Osteocyte (in vitro differentiated cells): ENCODE measurements around the gene MST1. TPM values are rescaled to one million over a fixed set of nuclear protein-coding genes. Genes with fewer than 3 reads are reported as not detected.

ENCODE experiments used
- DNase-seq: peaks from one replicate; pipeline ENCODE4 v3.0.0; 2021; ENCODE audit warnings: mixed read lengths; ENCODE audit not compliant: unreplicated experiment; ENCODE audit errors: extremely low spot score
- H3K27ac Mint-ChIP-seq: one replicate; pipeline ENCODE4 v1.8.0; 2021; ENCODE audit warnings: mild to moderate bottlenecking, mixed read lengths; ENCODE audit not compliant: unreplicated experiment
- H3K27me3 Mint-ChIP-seq: one replicate; pipeline ENCODE4 v1.8.0; 2021; ENCODE audit warnings: mixed read lengths; ENCODE audit not compliant: unreplicated experiment
- H3K36me3 Mint-ChIP-seq: one replicate; pipeline ENCODE4 v1.8.0; 2021; ENCODE audit warnings: mixed read lengths; ENCODE audit not compliant: unreplicated experiment
- H3K4me1 Mint-ChIP-seq: one replicate; pipeline ENCODE4 v1.8.0; 2021; ENCODE audit warnings: mixed read lengths; ENCODE audit not compliant: unreplicated experiment
- H3K4me3 Mint-ChIP-seq: one replicate; pipeline ENCODE4 v1.8.0; 2021; ENCODE audit warnings: mild to moderate bottlenecking, moderate library complexity, mixed read lengths; ENCODE audit not compliant: unreplicated experiment
- H3K9me3 Mint-ChIP-seq: one replicate; pipeline ENCODE4 v1.8.0; 2021; ENCODE audit warnings: mixed read lengths; ENCODE audit not compliant: unreplicated experiment
- CTCF ChIP-seq: fragments of 200-600 bp; sonication (generic); IDR thresholded peaks from 2 replicates; pipeline ENCODE4 v1.5.0; 2021; ENCODE audit warnings: antibody characterized with exemption, mild to moderate bottlenecking, moderate library complexity
- total RNA-seq: library from RNA; stranded (reverse); gene quantifications from 2 replicates; pipeline ENCODE4 v1.2.1, GENCODE V29; 2021

MST1 gene
- total RNA-seq, 1 donor from 2014 or later = 38.3 TPM

- Mint-ChIP-seq H3K36me3 (no peaks in the 10 kb centered on the region), H3K27me3 (no peaks in the 10 kb centered on the region), H3K27ac (no peak overlapping the region), H3K4me1 (peaks cover 10% of the 10 kb centered on the region), H3K4me3 (no peak overlapping the region), H3K9me3 (no peaks in the 10 kb centered on the region)
- DNase-seq = no peak
- no peak for TF ChIP-seq CTCF
Measured at GRCh38 chr3:49662021-49662420, 27.3 kb downstream of the MST1 start.

- no peak overlapping the region for H3K4me3 Mint-ChIP-seq
- H3K9me3 Mint-ChIP-seq = no peaks in the 10 kb centered on the region
- no peak for DNase-seq
- TF ChIP-seq CTCF = no peak
- H3K36me3 Mint-ChIP-seq = no peaks in the 10 kb centered on the region
- H3K27me3 Mint-ChIP-seq = no peaks in the 10 kb centered on the region
- peaks cover 3% of the 10 kb centered on the region for H3K4me1 Mint-ChIP-seq
- no peak overlapping the region for H3K27ac Mint-ChIP-seq
Measured at GRCh38 chr3:49661281-49661680, 28.0 kb downstream of the MST1 start.

- no peak overlapping the region for H3K27ac Mint-ChIP-seq
- H3K27me3 Mint-ChIP-seq = no peaks in the 10 kb centered on the region
- TF ChIP-seq CTCF = no peak
Measured at GRCh38 chr3:49659756-49660155, 29.5 kb downstream of the MST1 start.

GRCh38 chr3:49658711-49659110 is 30.6 kb downstream of the MST1 start:
- Mint-ChIP-seq H3K4me1 (no peaks in the 10 kb centered on the region), H3K27ac (no peak overlapping the region), H3K36me3 (no peaks in the 10 kb centered on the region), H3K4me3 (no peak overlapping the region), H3K27me3 (no peaks in the 10 kb centered on the region), H3K9me3 (no peaks in the 10 kb centered on the region)
- TF ChIP-seq CTCF = no peak
- no peak for DNase-seq

More at GRCh38 chr3:49659756-49660155, 29.5 kb downstream of the MST1 start:
- Mint-ChIP-seq H3K36me3 (no peaks in the 10 kb centered on the region), H3K4me1 (peaks cover 2% of the 10 kb centered on the region), H3K4me3 (no peak overlapping the region), H3K9me3 (no peaks in the 10 kb centered on the region)
- DNase-seq = no peak

- Mint-ChIP-seq H3K27ac (no peak overlapping the region), H3K4me3 (no peak overlapping the region), H3K4me1 (peaks cover 3% of the 10 kb centered on the region), H3K36me3 (no peaks in the 10 kb centered on the region), H3K9me3 (no peaks in the 10 kb centered on the region), H3K27me3 (no peaks in the 10 kb centered on the region)
- no peak for TF ChIP-seq CTCF
- no peak for DNase-seq
Measured at GRCh38 chr3:49657208-49657915, 31.9 kb downstream of the MST1 start.
